Heart right ventricle (tissue), 16 donors: ENCODE results near the gene MYH9. TPM values are rescaled to one million over a fixed set of nuclear protein-coding genes. Genes with fewer than 3 reads are reported as not detected.

Experiments
- ATAC-seq, 8 donors: fragments of 200-7000 bp; cut with Tn5 transposase; one replicate each; pipeline ENCODE4 v1.9.1; 2020; ENCODE audit warnings: mild to moderate bottlenecking in 8 of 8, moderate library complexity in 8 of 8, moderate number of reproducible peaks in 1 of 8
- DNase-seq, 2 donors: peaks; one replicate each; pipeline ENCODE4 v3.0.0-alpha.2; 2020
- H3K27ac ChIP-seq, 10 donors: fragments of 200-600 bp; sonication (generic) in 2 of 10; one replicate each; pipeline versions ENCODE4 v1.5.0 to v1.8.0; 2020 to 2022; ENCODE audit warnings: mild to moderate bottlenecking in 3 of 10
- H3K27me3 ChIP-seq, 7 donors: fragments of 200-600 bp; one replicate each; pipeline ENCODE4 v1.8.0; 2021 to 2022; ENCODE audit warnings: mild to moderate bottlenecking in 2 of 7
- H3K36me3 ChIP-seq, 9 donors: fragments of 200-600 bp; sonication (generic) in 1 of 9; one replicate each; pipeline versions ENCODE4 v1.5.0 to v1.8.0; 2020 to 2022; ENCODE audit warnings: mild to moderate bottlenecking in 2 of 9
- H3K4me1 ChIP-seq, 9 donors: fragments of 200-600 bp; sonication (generic) in 1 of 9; one replicate each; pipeline versions ENCODE4 v1.5.0 to v1.8.0; 2020 to 2022; ENCODE audit warnings: mild to moderate bottlenecking in 4 of 9
- H3K4me3 ChIP-seq, 10 donors: fragments of 200-600 bp; sonication (generic) in 2 of 10; one replicate each; pipeline versions ENCODE4 v1.5.0 to v1.8.0; 2020 to 2022; ENCODE audit warnings: mild to moderate bottlenecking in 7 of 10, moderate library complexity in 2 of 10
- H3K9me3 ChIP-seq, 11 donors: fragments of 200-600 bp in 10 of 11; sonication (generic) in 2 of 11; one replicate each; pipeline versions ENCODE4 v1.5.0 to v1.8.0; 2013 to 2022; ENCODE audit warnings: mild to moderate bottlenecking in 2 of 11, control low read depth in 1 of 11, moderate library complexity in 1 of 11
- WGBS, 2 donors: extraction: QIAGEN DNeasy Blood & Tissue Kit; methylation state at CpG; one replicate each; pipeline ENCODE4 v1.1.7; 2013; ENCODE audit warnings: inconsistent platforms in 1 of 2; 5-methylcytosine and 5-hydroxymethylcytosine counted together
- intact Hi-C, 10 donors: fragments of 100-400 bp; cut with DNase I; formaldehyde crosslinking; loops; one replicate each; pipeline versions ENCODE4 v1.11.1 to v1.14.2; 2022
- polyA plus RNA-seq, 2 donors: library from polyadenylated mRNA; stranded (reverse); fragments of 200-250 nt; gene quantifications; one replicate each; pipeline ENCODE4 v1.2.3, GENCODE V29; 2013
- total RNA-seq, 10 donors: library from RNA; stranded (reverse); fragmentation: NEBNext Ultra II Directional in 3 of 10; extraction: Animal tissue kit (Norgen Biotek cat#: 25700) in 3 of 10; gene quantifications; one replicate each; pipeline versions ENCODE4 v1.2.1 to v1.2.4, GENCODE V29; 2021 to 2023
- TF ChIP-seq, protein P1 (sequence below), 9 donors: fragments of 200-600 bp; sonication (generic) in 2 of 9; IDR thresholded peaks; one replicate each; pipeline versions ENCODE4 v1.5.0 to v1.8.0; 2021 to 2022; ENCODE audit warnings: antibody characterized with exemption in 9 of 9, mild to moderate bottlenecking in 5 of 9, moderate library complexity in 1 of 9
- donor health status: Arrhythmogenic right ventricular cardiomyopathy.
- donor health status: ischemic (EF 13 %, LVEDD 7.1; RV severe dilation, severe dysfunction).
- donor health status: healthy with polysubstance abuse.
- donor health status: DM: no; HTN: yes; CAD: no.
- donor health status: DM: no; HTN: no; CAD: no.
- donor health status: ischemic (EF 25% LVEDD 6.9; RV normal size, moderate dysfunction).
- donor health status: ischemic (EF 25% LVEDD 5.7; RV mildly dilated, moderate dysfunction).
- donor health status: healthy.
- donor health status: DM: yes; HTN: yes; CAD: no.
- donor health status: Ischemic cardiomyopathy.
- donor health status: ischemic (EF 35%, LVEDD 5.7; RV mildly dilated, moderate dysfunction).
- donor health status: nonischemic (EF 11% LVEDD 7.7; RV severe dilation, severe dysfunction).
- donor health status: DM: yes; HTN: yes; CAD: no.
- donor health status: PGD.
- donor health status: ischemic (EF 29% LVEDD 5.4; RV normal size, mild dysfunction).
- donor health status: nonischemic (EF 23%, LVEDD 6.1; RV moderate dilation, normal function).

Gene MYH9
- total and polyA plus RNA-seq, 12 donors, result 132 to 345 (median 189) TPM

DNA sequence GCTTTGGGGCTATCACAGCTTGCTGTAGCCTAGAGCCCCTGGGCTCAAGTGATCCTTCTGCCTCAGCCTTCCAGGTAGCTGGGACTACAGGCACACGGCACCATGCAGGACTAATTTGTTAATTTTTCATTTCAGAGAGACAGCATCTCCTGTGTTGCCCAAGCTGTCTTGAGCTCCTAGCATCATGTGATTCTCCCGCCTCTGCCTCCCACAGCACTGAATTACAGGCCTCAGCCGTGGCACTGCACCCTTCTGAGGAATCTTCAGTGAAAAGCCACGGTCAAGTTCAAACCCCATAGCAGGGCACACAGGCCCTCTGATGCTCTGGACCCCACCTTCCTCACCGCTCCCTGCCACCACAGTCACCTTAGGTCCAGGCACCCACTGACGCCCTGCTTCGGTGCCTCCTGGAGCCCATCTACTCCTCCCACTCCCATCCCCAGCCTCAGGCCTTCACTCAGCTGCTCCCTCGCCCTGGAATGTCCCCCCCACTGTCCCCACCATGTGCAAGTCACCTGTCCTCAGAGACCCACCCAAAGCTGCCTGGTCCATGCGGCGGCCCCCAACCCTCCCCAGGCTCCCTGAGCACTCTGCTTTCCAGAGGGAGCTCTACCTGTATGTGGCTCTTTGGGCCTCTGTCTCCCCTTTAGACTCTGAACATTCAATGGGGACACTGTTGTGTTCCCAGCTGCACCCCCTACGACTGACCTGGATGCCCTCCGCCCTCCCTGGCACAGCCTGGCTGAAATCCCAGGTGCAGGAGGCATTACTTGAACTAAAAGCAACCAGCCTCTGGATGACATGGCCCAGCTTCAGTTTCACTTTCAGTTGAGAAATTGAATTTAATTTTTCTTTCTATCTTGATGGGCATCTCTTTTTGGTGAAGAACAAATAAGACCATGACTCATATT lies 150.1 kb downstream of the MYH9 start:
- Histone ChIP-seq H3K27me3 (no peaks in the 10 kb centered on the region), H3K36me3 (peaks cover 0 to 43% (median 20%) of the 10 kb centered on the region in 9 donors), H3K27ac (peak overlapping the region in 9 of 10 donors; percentile 83 to 97 (median 93)), H3K4me1 (peaks cover 21 to 61% (median 49%) of the 10 kb centered on the region in 9 donors), H3K9me3 (peaks cover 0 to 7% (median 0%) of the 10 kb centered on the region in 11 donors), H3K4me3 (peak overlapping the region; percentile 59 to 83 (median 66))
- TF ChIP-seq, protein P1, sequence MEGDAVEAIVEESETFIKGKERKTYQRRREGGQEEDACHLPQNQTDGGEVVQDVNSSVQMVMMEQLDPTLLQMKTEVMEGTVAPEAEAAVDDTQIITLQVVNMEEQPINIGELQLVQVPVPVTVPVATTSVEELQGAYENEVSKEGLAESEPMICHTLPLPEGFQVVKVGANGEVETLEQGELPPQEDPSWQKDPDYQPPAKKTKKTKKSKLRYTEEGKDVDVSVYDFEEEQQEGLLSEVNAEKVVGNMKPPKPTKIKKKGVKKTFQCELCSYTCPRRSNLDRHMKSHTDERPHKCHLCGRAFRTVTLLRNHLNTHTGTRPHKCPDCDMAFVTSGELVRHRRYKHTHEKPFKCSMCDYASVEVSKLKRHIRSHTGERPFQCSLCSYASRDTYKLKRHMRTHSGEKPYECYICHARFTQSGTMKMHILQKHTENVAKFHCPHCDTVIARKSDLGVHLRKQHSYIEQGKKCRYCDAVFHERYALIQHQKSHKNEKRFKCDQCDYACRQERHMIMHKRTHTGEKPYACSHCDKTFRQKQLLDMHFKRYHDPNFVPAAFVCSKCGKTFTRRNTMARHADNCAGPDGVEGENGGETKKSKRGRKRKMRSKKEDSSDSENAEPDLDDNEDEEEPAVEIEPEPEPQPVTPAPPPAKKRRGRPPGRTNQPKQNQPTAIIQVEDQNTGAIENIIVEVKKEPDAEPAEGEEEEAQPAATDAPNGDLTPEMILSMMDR (IDR thresholded peaks at IDR 0.05), result no peak
- ATAC-seq, result peak in 3 of 8 donors; percentile 2 to 19 (median 15)
- WGBS, 2 donors, result 61 to 66% methylated on average over 12 of the region's 12 CpGs
- no peak for DNase-seq
- intact Hi-C loops, result loop anchor here in 7 of 10 donors (5.0 kb wide), 4 partner anchors 35 to 45 kb away; partner anchors contain the start of gene APOL4 (in 1 of the 7)

- H3K36me3 ChIP-seq, result peaks cover 0 to 53% (median 27%) of the 10 kb centered on the region in 9 donors
- ATAC-seq (no peak), DNase-seq (no peak)
- peak overlapping the region in 6 of 10 donors; percentile 59 to 83 (median 70) for H3K4me3 ChIP-seq
- TF ChIP-seq, protein P1 (IDR thresholded peaks at IDR 0.05), result no peak
- H3K27me3 ChIP-seq, result no peaks in the 10 kb centered on the region
- intact Hi-C loops, result loop anchor here in 7 of 10 donors (5.0 kb wide), 4 partner anchors 34 to 44 kb away; partner anchors contain the start of gene APOL4 (in 1 of the 7)
- 68 to 84% methylated on average over 14 of the region's 14 CpGs for WGBS, 2 donors
- H3K27ac ChIP-seq, result peak overlapping the region in 5 of 10 donors; percentile 88 to 97 (median 94)
- H3K9me3 ChIP-seq, result no peaks in the 10 kb centered on the region
- peaks cover 21 to 62% (median 49%) of the 10 kb centered on the region in 9 donors for H3K4me1 ChIP-seq
These were observed 151.1 kb downstream of the MYH9 start for GRCh38 chr22:36236388-36237319.

DNA sequence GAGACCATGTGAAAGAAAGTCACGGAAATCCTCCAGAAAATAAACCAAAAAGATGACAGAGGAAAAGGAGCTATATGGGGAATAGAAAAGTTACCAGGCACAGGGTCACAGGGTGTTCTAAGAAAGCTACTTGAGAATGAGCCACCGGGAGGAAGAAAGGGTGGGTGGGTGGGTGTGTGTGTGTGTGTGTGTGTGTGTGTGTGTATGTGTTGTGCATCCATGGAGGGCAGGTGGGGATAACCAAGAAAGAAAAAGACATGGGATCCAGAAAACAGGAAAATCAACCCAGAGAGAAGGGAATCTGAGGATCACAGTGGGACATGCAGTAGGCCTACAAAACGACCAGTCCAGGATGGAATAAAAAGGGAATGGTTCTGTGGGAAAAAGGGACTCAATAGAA lies 152.2 kb downstream of the MYH9 start:
- no peaks in the 10 kb centered on the region for H3K9me3 ChIP-seq
- no peak for ATAC-seq
- TF ChIP-seq, protein P1 (IDR thresholded peaks at IDR 0.05), result no peak
- H3K27ac ChIP-seq, result peak overlapping the region in 1 of 10 donors; percentile 94
- H3K4me3 ChIP-seq, result peak overlapping the region in 1 of 10 donors; percentile 66
- peaks cover 0 to 64% (median 38%) of the 10 kb centered on the region in 9 donors for H3K36me3 ChIP-seq
- intact Hi-C loops, result loop anchor here in 7 of 10 donors (5.0 kb wide), 4 partner anchors 33 to 43 kb away; partner anchors contain the start of gene APOL4 (in 1 of the 7)
- peaks cover 21 to 62% (median 49%) of the 10 kb centered on the region in 9 donors for H3K4me1 ChIP-seq
- 78 to 80% methylated on average over 3 of the region's 3 CpGs for WGBS, 2 donors
- no peak for DNase-seq
- no peaks in the 10 kb centered on the region for H3K27me3 ChIP-seq
